Osteoblast (primary cell): ENCODE measurements around the gene MAGEB4. TPM values are rescaled to one million over a fixed set of nuclear protein-coding genes. Genes with fewer than 3 reads are reported as not detected.
"Not testable (repeated sequence)": the region's sequence is repeated elsewhere in the genome, so short reads cannot be mapped to it uniquely, and the experiment has no call there.

ENCODE experiments used
- DNase-seq: peaks from one replicate; pipeline ENCODE4 v3.0.0; 2011; ENCODE audit warnings: low spot score, mixed read lengths; ENCODE audit not compliant: insufficient read length; ENCODE audit errors: missing footprints
- H2AFZ ChIP-seq: 2 replicates; pipeline ENCODE4 v1.6.0; 2011; ENCODE audit warnings: mild to moderate bottlenecking, low read length
- H3K27ac ChIP-seq: 2 replicates; pipeline ENCODE4 v1.5.1; 2011; ENCODE audit warnings: mild to moderate bottlenecking, low read depth, low read length, moderate library complexity
- H3K27me3 ChIP-seq: 2 replicates; pipeline ENCODE4 v1.6.0; 2012; ENCODE audit warnings: mild to moderate bottlenecking, control low read depth, inconsistent platforms, low read length, moderate library complexity; ENCODE audit not compliant: insufficient read depth
- H3K36me3 ChIP-seq: 2 replicates; pipeline ENCODE4 v1.5.1; 2011; ENCODE audit warnings: mild to moderate bottlenecking, low read length, control low read depth, moderate library complexity; ENCODE audit not compliant: insufficient read depth
- H3K4me1 ChIP-seq: 2 replicates; pipeline ENCODE4 v1.5.1; 2011; ENCODE audit warnings: mild to moderate bottlenecking, low read length, control low read depth, moderate library complexity; ENCODE audit not compliant: insufficient read depth
- H3K4me2 ChIP-seq: 2 replicates; pipeline ENCODE4 v1.6.0; 2011; ENCODE audit warnings: mild to moderate bottlenecking, low read length; ENCODE audit not compliant: insufficient read depth
- H3K4me3 ChIP-seq: fragments of 200-600 bp; sonication (generic); 3 replicates; pipeline ENCODE4 v1.5.1; 2012; ENCODE audit warnings: mild to moderate bottlenecking, low read length, inconsistent platforms; ENCODE audit not compliant: insufficient read depth
- H3K79me2 ChIP-seq: 2 replicates; pipeline ENCODE4 v1.6.0; 2012; ENCODE audit warnings: mild to moderate bottlenecking, low read length, control low read depth, inconsistent platforms; ENCODE audit not compliant: insufficient read depth
- H3K9me3 ChIP-seq: 2 replicates; pipeline ENCODE4 v1.5.1; 2011; ENCODE audit warnings: low read depth, low read length, control low read depth
- H4K20me1 ChIP-seq: 2 replicates; pipeline ENCODE4 v1.6.0; 2012; ENCODE audit warnings: mild to moderate bottlenecking, low read length, control low read depth; ENCODE audit not compliant: insufficient read depth
- CTCF ChIP-seq: IDR thresholded peaks from 2 replicates; pipeline ENCODE4 v1.5.1; 2011; ENCODE audit warnings: mild to moderate bottlenecking, low read depth, low read length, moderate library complexity; ENCODE audit errors: extremely low read depth
- total RNA-seq: library from RNA; depleted of rRNA; stranded (reverse); fragments of >200 nt; gene quantifications from 2 replicates; pipeline ENCODE4 v1.2.3, GENCODE V29; 2012

Gene MAGEB4
- not detected in 2 replicates for total RNA-seq

DNA sequence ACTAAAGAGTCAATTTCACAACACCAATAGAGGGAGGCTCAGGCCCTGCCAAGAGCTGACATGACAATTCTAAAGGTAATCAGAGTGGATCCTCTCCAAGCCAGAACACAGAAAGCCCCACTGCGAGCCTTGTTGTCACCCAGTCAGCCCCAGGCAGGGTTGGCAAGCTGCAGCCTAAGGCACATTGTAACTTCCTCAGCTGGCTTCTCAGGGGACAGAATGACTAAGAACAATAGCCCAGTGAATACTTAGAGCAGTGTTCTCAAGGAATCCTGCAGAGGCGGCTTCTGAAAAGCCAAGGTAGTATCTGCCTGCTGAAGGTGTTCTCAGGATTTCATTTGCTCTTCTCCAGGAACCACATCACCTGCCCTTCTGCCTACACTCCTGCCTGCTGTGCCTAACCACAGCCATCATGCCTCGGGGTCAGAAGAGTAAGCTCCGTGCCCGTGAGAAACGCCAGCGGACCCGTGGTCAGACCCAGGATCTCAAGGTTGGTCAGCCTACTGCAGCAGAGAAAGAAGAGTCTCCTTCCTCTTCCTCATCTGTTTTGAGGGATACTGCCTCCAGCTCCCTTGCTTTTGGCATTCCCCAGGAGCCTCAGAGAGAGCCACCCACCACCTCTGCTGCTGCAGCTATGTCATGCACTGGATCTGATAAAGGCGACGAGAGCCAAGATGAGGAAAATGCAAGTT, at the start of gene MAGEB4:
TSS of gene MAGEB4 (plus strand) at position 277 of the 692 bp plus-strand sequence. CDS start at position 413, 136 bp downstream.
- TF ChIP-seq CTCF = no peak
- Histone ChIP-seq H3K79me2 (no peaks in the 10 kb centered on the region), H3K27me3 (no peaks in the 10 kb centered on the region), H3K4me2 (no peak within 1 kb of the TSS), H3K4me1 (no peaks in the 10 kb centered on the region), H3K36me3 (no peaks in the 10 kb centered on the region), H2AFZ (no peak within 1 kb of the TSS), H3K27ac (no peak within 1 kb of the TSS), H4K20me1 (no peaks in the 10 kb centered on the region), H3K9me3 (no peaks in the 10 kb centered on the region), H3K4me3 (no peak within 1 kb of the TSS)
- no peak for DNase-seq

DNA sequence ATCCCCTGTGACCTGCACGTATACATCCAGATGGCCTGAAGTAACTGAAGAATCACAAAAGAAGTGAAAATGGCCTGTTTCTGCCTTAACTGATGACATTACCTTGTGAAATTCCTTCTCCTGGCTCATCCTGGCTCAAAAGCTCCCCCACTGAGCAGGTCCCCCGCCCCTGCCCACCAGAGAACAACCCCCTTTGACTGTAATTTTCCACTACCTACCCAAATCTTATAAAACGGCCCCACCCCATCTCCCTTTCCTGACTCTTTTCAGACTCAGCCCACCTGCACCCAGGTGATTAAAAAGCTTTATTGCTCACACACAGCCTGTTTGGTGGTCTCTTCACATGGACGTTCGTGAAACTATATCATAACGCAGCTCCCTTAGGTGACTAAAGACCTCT, 47.9 kb upstream of the MAGEB4 start:
- not testable (repeated sequence) for H3K4me1 ChIP-seq, H2AFZ ChIP-seq, H3K79me2 ChIP-seq, DNase-seq, H4K20me1 ChIP-seq, H3K4me3 ChIP-seq, H3K4me2 ChIP-seq, H3K27me3 ChIP-seq, H3K36me3 ChIP-seq, H3K9me3 ChIP-seq, H3K27ac ChIP-seq

- H3K79me2 ChIP-seq = no peaks in the 10 kb centered on the region
- no peak overlapping the region for H2AFZ ChIP-seq
- no peaks in the 10 kb centered on the region for H3K4me1 ChIP-seq
- H3K27me3 ChIP-seq = no peaks in the 10 kb centered on the region
- no peaks in the 10 kb centered on the region for H3K36me3 ChIP-seq
- no peak for TF ChIP-seq CTCF
- H3K27ac ChIP-seq = no peak overlapping the region
- H3K4me2 ChIP-seq = no peak overlapping the region
- DNase-seq = no peak
- H3K9me3 ChIP-seq = no peaks in the 10 kb centered on the region
- no peaks in the 10 kb centered on the region for H4K20me1 ChIP-seq
- H3K4me3 ChIP-seq = no peak overlapping the region
Measured at GRCh38 chrX:30196322-30196721, 45.5 kb upstream of the MAGEB4 start.

- H3K4me1 ChIP-seq = no peaks in the 10 kb centered on the region
- TF ChIP-seq CTCF = no peak
- H3K9me3 ChIP-seq = no peaks in the 10 kb centered on the region
- no peak overlapping the region for H3K27ac ChIP-seq
- DNase-seq = no peak
- no peak overlapping the region for H3K4me2 ChIP-seq
- H2AFZ ChIP-seq = no peak overlapping the region
- no peaks in the 10 kb centered on the region for H3K79me2 ChIP-seq
- H3K27me3 ChIP-seq = no peaks in the 10 kb centered on the region
- no peak overlapping the region for H3K4me3 ChIP-seq
- H4K20me1 ChIP-seq = no peaks in the 10 kb centered on the region
- H3K36me3 ChIP-seq = no peaks in the 10 kb centered on the region
Measured at GRCh38 chrX:30212172-30212571, 29.6 kb upstream of the MAGEB4 start.
